Stimulated activated CD4-positive, alpha-beta T cell treated with anti-CD3 and anti-CD28 coated beads, Interleukin-4, amount 100 ng/mL, for 1 hour (primary cell): Measurements from ENCODE around the gene MARCHF3.
"Not testable (repeated sequence)": the region's sequence is repeated elsewhere in the genome, so short reads cannot be mapped to it uniquely, and the experiment has no call there.

Experiments used
- DNase-seq: peaks from one replicate; pipeline ENCODE4 v3.0.0-alpha.2; 2020

Gene MARCHF3

GRCh38 chr5:126911986-126912385, 118.4 kb downstream of the MARCHF3 start:
- DNase-seq: no peak

- no peak for DNase-seq
Measured at GRCh38 chr5:126909856-126910255, 120.5 kb downstream of the MARCHF3 start.

- not testable (repeated sequence) for DNase-seq
Measured at GRCh38 chr5:126904407-126904806, 126.0 kb downstream of the MARCHF3 start.

- no peak for DNase-seq
Measured at GRCh38 chr5:126900796-126901195, 129.6 kb downstream of the MARCHF3 start.

GRCh38 chr5:126899476-126899875, 130.9 kb downstream of the MARCHF3 start:
- DNase-seq: no peak

- DNase-seq: no peak
Measured at GRCh38 chr5:126897851-126898630, 132.3 kb downstream of the MARCHF3 start.

- no peak for DNase-seq
Measured at GRCh38 chr5:126896170-126896702, 134.1 kb downstream of the MARCHF3 start.

GRCh38 chr5:126895712-126896111, 134.6 kb downstream of the MARCHF3 start:
- DNase-seq: not testable (repeated sequence)

GRCh38 chr5:126890414-126890813, 139.9 kb downstream of the MARCHF3 start:
- not testable (repeated sequence) for DNase-seq

- DNase-seq: no peak
Measured at GRCh38 chr5:126888175-126888574, 142.2 kb downstream of the MARCHF3 start.

- no peak for DNase-seq
Measured at GRCh38 chr5:126884269-126884819, 146.0 kb downstream of the MARCHF3 start.

- no peak for DNase-seq
Measured at GRCh38 chr5:126883564-126884245, 146.7 kb downstream of the MARCHF3 start.

- no peak for DNase-seq
Measured at GRCh38 chr5:126881821-126882600, 148.3 kb downstream of the MARCHF3 start.

- no peak for DNase-seq
Measured at GRCh38 chr5:126878634-126879033, 151.7 kb downstream of the MARCHF3 start.

- DNase-seq: no peak
Measured at GRCh38 chr5:126878085-126878484, 152.3 kb downstream of the MARCHF3 start.

GRCh38 chr5:126877602-126878001, 152.8 kb downstream of the MARCHF3 start:
- no peak for DNase-seq

- no peak for DNase-seq
Measured at GRCh38 chr5:126875303-126875785, 155.0 kb downstream of the MARCHF3 start.

GRCh38 chr5:126872561-126873354, 157.6 kb downstream of the MARCHF3 start:
- no peak for DNase-seq

GRCh38 chr5:126871441-126871840, 158.9 kb downstream of the MARCHF3 start:
- no peak for DNase-seq

- DNase-seq: peak; percentile 29
Measured at GRCh38 chr5:126869005-126869451, 161.3 kb downstream of the MARCHF3 start.

- no peak for DNase-seq
Measured at GRCh38 chr5:126868338-126869004, 161.9 kb downstream of the MARCHF3 start.
